NB4 (cell line): Measurements from ENCODE around the gene SLC25A46.

Experiments used
- DNase-seq: peaks from one replicate; pipeline ENCODE4 v3.0.0; 2010; ENCODE audit warnings: low read depth
- H3K4me3 ChIP-seq: one replicate; pipeline ENCODE4 v1.5.1; 2011; ENCODE audit warnings: mild to moderate bottlenecking, low read depth, low read length, moderate library complexity
- MYC ChIP-seq: IDR thresholded peaks from 2 replicates; pipeline ENCODE4 v1.6.1; 2011; ENCODE audit warnings: low read depth, low read length
- POLR2A ChIP-seq: IDR thresholded peaks from 2 replicates; pipeline ENCODE4 v1.6.1; 2011; ENCODE audit warnings: mild to moderate bottlenecking; ENCODE audit not compliant: insufficient read length; ENCODE audit errors: extremely low read depth
- TF ChIP-seq, protein P1 (sequence below): IDR thresholded peaks from one replicate; pipeline ENCODE4 v1.5.1; 2012; ENCODE audit warnings: low read depth, low read length
- TF ChIP-seq, protein P2 (sequence below): IDR thresholded peaks from 2 replicates; pipeline ENCODE4 v1.6.1; 2011; ENCODE audit warnings: low read depth, low read length

The SLC25A46 gene

GRCh38 chr5:110734101-110734500, 4.7 kb upstream of the SLC25A46 start:
- no peak for TF ChIP-seq MYC
- no peak for DNase-seq
- H3K4me3 ChIP-seq = no peak overlapping the region

- no peak overlapping the region for H3K4me3 ChIP-seq
- TF ChIP-seq MYC (no peak), POLR2A (no peak)
- TF ChIP-seq, protein P1, sequence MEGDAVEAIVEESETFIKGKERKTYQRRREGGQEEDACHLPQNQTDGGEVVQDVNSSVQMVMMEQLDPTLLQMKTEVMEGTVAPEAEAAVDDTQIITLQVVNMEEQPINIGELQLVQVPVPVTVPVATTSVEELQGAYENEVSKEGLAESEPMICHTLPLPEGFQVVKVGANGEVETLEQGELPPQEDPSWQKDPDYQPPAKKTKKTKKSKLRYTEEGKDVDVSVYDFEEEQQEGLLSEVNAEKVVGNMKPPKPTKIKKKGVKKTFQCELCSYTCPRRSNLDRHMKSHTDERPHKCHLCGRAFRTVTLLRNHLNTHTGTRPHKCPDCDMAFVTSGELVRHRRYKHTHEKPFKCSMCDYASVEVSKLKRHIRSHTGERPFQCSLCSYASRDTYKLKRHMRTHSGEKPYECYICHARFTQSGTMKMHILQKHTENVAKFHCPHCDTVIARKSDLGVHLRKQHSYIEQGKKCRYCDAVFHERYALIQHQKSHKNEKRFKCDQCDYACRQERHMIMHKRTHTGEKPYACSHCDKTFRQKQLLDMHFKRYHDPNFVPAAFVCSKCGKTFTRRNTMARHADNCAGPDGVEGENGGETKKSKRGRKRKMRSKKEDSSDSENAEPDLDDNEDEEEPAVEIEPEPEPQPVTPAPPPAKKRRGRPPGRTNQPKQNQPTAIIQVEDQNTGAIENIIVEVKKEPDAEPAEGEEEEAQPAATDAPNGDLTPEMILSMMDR = no peak
- TF ChIP-seq, protein P2, sequence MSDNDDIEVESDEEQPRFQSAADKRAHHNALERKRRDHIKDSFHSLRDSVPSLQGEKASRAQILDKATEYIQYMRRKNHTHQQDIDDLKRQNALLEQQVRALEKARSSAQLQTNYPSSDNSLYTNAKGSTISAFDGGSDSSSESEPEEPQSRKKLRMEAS = no peak
- no peak for DNase-seq
Measured at GRCh38 chr5:110735556-110735955, 3.3 kb upstream of the SLC25A46 start.

DNA sequence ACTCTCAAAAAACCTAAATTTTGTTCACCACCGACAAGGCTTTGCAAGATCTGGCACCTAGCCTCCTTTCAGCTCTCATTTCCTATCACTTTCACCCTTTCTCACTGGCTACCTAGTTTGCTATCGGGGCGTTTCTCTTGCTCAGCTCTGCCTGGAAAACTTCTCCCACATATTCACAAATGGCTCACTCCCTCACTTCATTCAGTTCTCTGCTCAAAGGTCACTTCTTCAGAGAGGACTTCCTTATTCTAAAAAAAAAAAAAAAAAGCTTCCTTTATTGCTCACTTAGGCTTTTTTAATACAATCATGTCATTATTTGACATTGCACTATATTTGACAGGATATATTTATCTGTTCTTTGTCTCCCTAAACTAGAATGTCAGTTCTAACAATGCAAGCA, 2.1 kb upstream of the SLC25A46 start:
- H3K4me3 ChIP-seq = no peak overlapping the region
- no peak for DNase-seq
- TF ChIP-seq POLR2A (no peak), MYC (no peak)
- TF ChIP-seq, protein P2 = no peak
- TF ChIP-seq, protein P1 = no peak

DNA sequence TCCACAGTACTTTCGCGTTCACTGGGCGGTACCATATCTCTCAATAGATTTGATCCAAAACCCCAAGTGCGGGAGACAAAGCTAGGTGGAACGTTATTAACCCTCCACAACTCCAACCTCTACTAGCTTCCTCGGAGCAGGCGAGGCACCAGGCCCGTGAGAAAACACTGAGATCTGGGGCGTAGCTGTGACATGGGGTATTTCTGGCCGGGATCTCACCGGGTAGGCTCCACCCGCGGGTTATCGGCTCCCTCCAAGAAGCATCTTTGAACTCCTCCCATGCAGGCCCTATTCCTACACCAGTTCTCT, 350 bp upstream of the SLC25A46 start:
- peak overlapping the region; percentile 87 for H3K4me3 ChIP-seq
- no peak for TF ChIP-seq MYC
- TF ChIP-seq POLR2A = no peak
- TF ChIP-seq, protein P2 = no peak
- TF ChIP-seq, protein P1 = no peak
- no peak for DNase-seq

DNA sequence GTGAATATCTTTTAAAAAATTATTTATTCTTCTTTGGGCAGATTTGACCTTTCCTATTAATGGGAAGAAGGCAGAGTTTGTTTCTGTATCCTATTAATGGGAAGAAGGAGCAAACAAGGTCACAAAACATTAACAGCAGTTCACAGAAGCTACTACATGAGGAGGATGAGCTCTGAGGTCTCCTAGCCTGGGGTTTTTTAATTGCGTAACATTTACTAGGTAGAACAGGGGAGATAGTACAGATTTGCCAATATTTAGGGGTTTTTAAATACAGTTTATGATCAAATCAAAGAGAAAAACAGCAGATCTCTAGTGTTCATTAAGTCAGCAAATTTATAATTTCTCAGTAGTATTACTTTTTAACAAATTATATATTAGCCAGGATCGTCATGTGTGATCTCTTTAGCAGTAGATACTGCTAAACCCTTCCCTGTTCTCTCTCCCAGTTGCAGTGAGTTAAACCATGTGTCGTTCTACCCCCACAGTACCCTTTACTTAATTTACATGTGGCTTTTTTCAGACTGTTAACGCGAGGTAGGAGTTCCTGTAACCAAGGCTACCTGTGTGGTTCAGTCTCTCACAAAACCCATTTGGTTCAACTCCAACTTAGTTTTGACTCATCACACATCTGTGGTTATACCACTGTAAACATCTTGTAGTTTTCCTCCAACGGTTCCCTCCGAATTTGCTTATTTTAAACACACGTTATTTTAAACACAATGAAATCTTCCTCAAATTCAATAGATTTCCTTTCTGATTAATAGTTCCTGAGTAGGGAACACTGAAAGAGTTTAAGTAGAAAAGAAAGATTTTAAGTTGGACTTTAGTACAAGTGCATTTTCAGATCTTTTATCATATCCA, 13.3 kb downstream of the SLC25A46 start:
- TF ChIP-seq, protein P1 = no peak
- TF ChIP-seq MYC (no peak), POLR2A (no peak)
- TF ChIP-seq, protein P2 = no peak
- H3K4me3 ChIP-seq = no peak overlapping the region
- DNase-seq = no peak

- H3K4me3 ChIP-seq = no peak overlapping the region
- TF ChIP-seq, protein P1 = no peak
- TF ChIP-seq, protein P2 = no peak
- TF ChIP-seq POLR2A (no peak), MYC (no peak)
- DNase-seq = no peak
Measured at GRCh38 chr5:110752953-110753352, 14.1 kb downstream of the SLC25A46 start.
